ENCODE results near the gene ALG3. TPM values are rescaled to one million over a fixed set of nuclear protein-coding genes. Genes with fewer than 3 reads are reported as not detected.
A peak's percentile ranks its signal among the peaks of the same experiment; 100 is the strongest.

Gene ALG3
- total RNA-seq, 2 donors from 2014 or later, result 37.3 to 42.5 TPM

- no peaks in the 10 kb centered on the region for H3K9me3 Mint-ChIP-seq
- Histone ChIP-seq H3K36me3 (ENCODE audit: control insufficient read depth, insufficient read depth, low read length) (no peaks in the 10 kb centered on the region), H3K9ac (ENCODE audit: extremely low read depth, low read length, poor library complexity, severe bottlenecking) (no peak overlapping the region), H3K4me1 (ENCODE audit: control insufficient read depth, insufficient read depth, low read length) (peaks cover 3% of the 10 kb centered on the region), H3K4me3 (ENCODE audit: low read length) (no peak overlapping the region), H3K27me3 (ENCODE audit: control insufficient read depth, insufficient read depth, low read length, poor library complexity, severe bottlenecking) (peaks cover 56% of the 10 kb centered on the region), H3K9me3 (ENCODE audit: control insufficient read depth, low read length) (no peaks in the 10 kb centered on the region), H3K27ac (ENCODE audit: low read depth, low read length) (no peak overlapping the region)
- no peaks in the 10 kb centered on the region for H3K36me3 Mint-ChIP-seq (ENCODE audit: low read depth)
- H3K27me3 Mint-ChIP-seq (ENCODE audit: insufficient read depth), result peaks cover 70% of the 10 kb centered on the region
- H3K27ac Mint-ChIP-seq, result no peak overlapping the region
- peaks cover 8% of the 10 kb centered on the region for H3K4me1 Mint-ChIP-seq
- no peak overlapping the region for H3K4me3 Mint-ChIP-seq
- WGBS, 2 experiments (ENCODE audit: insufficient coverage in 1 of 2, insufficient read length in 1 of 2), result 43 to 72% methylated on average over 5 to 14 of the region's 14 CpGs
- DNase-seq, result peak; percentile 82
- TF ChIP-seq CTCF (conservative IDR thresholded peaks at IDR 0.05), result no peak
Measured at GRCh38 chr3:184236033-184236410, 12.7 kb downstream of the ALG3 start.

GRCh38 chr3:184235381-184236032 is 13.3 kb downstream of the ALG3 start:
- Mint-ChIP-seq H3K4me3 (no peak overlapping the region), H3K9me3 (no peaks in the 10 kb centered on the region), H3K36me3 (ENCODE audit: low read depth) (no peaks in the 10 kb centered on the region), H3K27ac (no peak overlapping the region), H3K4me1 (peaks cover 9% of the 10 kb centered on the region), H3K27me3 (ENCODE audit: insufficient read depth) (peaks cover 69% of the 10 kb centered on the region)
- no peak for TF ChIP-seq CTCF (conservative IDR thresholded peaks at IDR 0.05)
- Histone ChIP-seq H3K27me3 (ENCODE audit: control insufficient read depth, insufficient read depth, low read length, poor library complexity, severe bottlenecking) (peaks cover 61% of the 10 kb centered on the region), H3K4me1 (ENCODE audit: control insufficient read depth, insufficient read depth, low read length) (peaks cover 3% of the 10 kb centered on the region), H3K4me3 (ENCODE audit: low read length) (no peak overlapping the region), H3K36me3 (ENCODE audit: control insufficient read depth, insufficient read depth, low read length) (no peaks in the 10 kb centered on the region), H3K9me3 (ENCODE audit: control insufficient read depth, low read length) (no peaks in the 10 kb centered on the region), H3K27ac (ENCODE audit: low read depth, low read length) (no peak overlapping the region), H3K9ac (ENCODE audit: extremely low read depth, low read length, poor library complexity, severe bottlenecking) (no peak overlapping the region)
- DNase-seq, result peak; percentile 35
- 95% methylated on average over 4 of the region's 4 CpGs; no CpG with 5 or more reads in 1 of the 2 experiments for WGBS, 2 experiments (ENCODE audit: insufficient coverage in 1 of 2, insufficient read length in 1 of 2)

GRCh38 chr3:184234671-184235380 is 13.9 kb downstream of the ALG3 start:
- H3K36me3 Mint-ChIP-seq (ENCODE audit: low read depth), result no peaks in the 10 kb centered on the region
- H3K4me1 Mint-ChIP-seq, result peaks cover 9% of the 10 kb centered on the region
- 87 to 92% methylated on average over 14 to 19 of the region's 19 CpGs for WGBS, 2 experiments (ENCODE audit: insufficient coverage in 1 of 2, insufficient read length in 1 of 2)
- Histone ChIP-seq H3K36me3 (ENCODE audit: control insufficient read depth, insufficient read depth, low read length) (no peaks in the 10 kb centered on the region), H3K4me1 (ENCODE audit: control insufficient read depth, insufficient read depth, low read length) (peaks cover 3% of the 10 kb centered on the region), H3K9me3 (ENCODE audit: control insufficient read depth, low read length) (no peaks in the 10 kb centered on the region), H3K4me3 (ENCODE audit: low read length) (no peak overlapping the region), H3K27me3 (ENCODE audit: control insufficient read depth, insufficient read depth, low read length, poor library complexity, severe bottlenecking) (peaks cover 66% of the 10 kb centered on the region), H3K9ac (ENCODE audit: extremely low read depth, low read length, poor library complexity, severe bottlenecking) (no peak overlapping the region), H3K27ac (ENCODE audit: low read depth, low read length) (no peak overlapping the region)
- H3K27ac Mint-ChIP-seq, result no peak overlapping the region
- no peak overlapping the region for H3K4me3 Mint-ChIP-seq
- TF ChIP-seq CTCF (conservative IDR thresholded peaks at IDR 0.05), result no peak
- H3K27me3 Mint-ChIP-seq (ENCODE audit: insufficient read depth), result peaks cover 71% of the 10 kb centered on the region
- H3K9me3 Mint-ChIP-seq, result no peaks in the 10 kb centered on the region
- peak; percentile 33 for DNase-seq
